NCI-H187 treated with DMSO at 0.1 percent for 48 hours (cell line): ENCODE measurements around the gene CLSTN3.

Source experiments
- DNase-seq: peaks from one replicate; lab custom pipeline; 2025; lab: John Stamatoyannopoulos, UW

Gene CLSTN3

DNA sequence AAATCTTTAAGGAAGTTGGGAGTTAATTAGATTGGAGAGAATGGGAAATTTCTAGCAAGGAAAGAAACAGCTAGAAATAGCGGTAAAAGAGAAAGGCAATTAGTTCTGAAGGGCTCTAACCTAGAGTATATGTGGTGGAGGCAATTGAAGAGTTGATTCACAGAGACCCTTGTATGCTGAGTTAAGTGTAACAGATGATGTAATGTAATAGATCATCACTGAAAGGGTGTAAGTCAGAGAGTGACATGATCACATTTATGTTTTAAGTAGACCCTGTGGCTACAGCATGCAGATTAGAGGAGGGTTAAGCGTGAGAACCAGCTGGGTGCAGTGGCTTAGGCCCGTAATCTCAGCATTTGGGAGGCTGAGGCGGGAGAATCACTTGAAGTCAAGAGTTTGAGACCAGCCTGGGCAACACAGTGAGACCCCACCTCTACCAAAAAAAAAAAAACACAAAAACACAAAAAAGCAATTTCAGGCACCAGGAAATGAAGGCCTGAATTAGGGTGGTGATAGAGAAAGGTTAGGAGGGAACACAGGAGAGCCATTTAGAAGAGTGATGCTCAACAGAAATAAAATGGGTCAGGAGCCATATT is 4.4 kb upstream of the CLSTN3 start:
- no peak for DNase-seq

DNA sequence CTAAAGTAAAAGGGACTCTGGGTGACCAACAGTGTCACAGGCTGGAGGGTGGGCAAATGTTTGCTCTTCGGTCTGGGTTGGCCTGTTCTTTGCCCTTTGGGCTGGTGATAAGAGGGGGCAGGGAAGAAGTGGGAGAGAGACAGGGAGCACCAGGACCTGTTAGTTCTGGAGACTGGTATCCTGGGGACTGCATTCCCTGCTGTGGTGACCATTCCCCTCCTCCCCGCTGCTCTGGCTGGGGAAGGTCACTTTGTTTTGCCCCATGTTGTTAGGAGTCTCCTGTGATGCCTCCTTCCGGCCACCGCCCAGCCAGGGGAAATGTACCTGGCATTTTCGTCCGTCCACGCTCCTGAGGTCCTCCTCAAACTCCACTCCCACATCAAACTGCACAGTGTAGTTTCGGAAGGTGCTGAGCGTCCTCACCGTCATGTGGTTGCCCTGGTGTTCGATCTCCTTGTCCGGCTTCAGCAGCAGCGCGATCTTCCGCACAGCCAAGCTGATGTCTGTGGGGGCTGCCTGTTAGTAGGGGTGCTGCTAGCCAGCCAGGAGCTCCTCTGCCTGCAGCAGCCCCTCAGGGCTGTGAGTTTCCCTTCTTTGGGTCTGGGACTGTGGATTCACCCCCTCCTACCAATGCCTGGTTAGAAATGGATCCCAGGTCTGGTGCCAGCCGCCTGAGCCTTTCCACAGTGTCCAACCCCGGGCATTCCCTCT is 2.1 kb upstream of the CLSTN3 start:
- no peak for DNase-seq

DNA sequence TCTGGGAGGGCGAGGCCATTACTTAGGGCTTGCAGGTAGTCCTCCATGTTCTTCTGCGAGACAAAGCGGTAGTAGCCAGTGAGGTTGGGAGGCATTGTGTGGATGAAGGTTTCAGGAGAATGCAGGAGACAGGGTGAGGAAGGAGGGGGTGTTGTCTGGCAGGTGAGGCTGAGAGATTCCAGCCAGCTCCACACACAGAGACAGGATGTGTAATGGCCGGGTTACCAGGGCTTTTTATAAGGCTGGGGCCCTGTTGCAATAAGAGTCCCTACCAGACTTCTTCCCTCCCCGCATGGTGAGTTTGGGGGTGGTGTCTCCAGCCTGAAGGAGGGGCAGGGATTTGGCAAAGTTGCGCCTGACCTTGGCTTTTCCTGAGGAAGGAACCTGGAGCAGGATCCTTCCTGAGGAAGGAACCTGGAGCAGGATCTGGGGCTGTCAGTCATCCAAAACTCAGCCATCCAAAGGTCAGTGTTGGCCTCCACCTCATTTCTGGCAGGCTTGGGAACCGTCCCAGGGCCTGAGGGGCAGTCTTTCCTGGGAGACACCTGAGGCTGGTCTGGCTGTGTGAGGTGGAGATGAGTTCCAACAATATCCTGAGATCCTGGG is 1.4 kb upstream of the CLSTN3 start, which contains the start of gene RBP5:
Gene RBP5 (minus strand): TSS at position 209 of the 606 bp plus-strand sequence. CDS start 114 bp downstream, at position 95.
- no peak for DNase-seq

DNA sequence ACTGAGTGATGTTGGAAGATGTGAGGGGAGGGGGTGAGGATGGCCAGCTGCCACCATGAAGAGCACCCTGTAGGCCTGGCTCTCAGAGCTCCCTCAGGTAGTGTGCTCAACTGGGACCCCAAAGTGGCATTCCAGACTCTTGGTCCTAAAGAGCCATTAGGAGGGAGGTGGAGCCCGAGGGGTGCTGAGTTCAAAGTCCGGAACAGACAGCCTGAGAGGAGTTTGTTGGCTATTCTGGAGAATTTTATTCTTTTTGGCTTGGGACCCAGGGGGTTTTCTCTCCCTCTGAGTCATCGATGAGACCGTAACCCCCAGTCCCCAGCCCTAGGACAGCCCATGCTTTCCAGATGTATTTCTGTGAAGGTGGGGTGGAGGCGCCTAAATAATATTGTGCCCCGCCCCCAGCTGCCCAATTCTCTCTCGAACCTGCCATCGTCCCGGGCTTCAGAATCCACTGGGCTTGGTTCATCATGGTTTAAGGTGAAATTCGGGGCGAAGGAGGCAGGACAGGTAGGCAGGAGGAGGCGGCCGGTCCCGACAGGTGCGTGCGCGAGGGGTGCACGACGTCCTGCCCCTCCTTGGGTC is 792 bp upstream of the CLSTN3 start:
- no peak for DNase-seq

DNA sequence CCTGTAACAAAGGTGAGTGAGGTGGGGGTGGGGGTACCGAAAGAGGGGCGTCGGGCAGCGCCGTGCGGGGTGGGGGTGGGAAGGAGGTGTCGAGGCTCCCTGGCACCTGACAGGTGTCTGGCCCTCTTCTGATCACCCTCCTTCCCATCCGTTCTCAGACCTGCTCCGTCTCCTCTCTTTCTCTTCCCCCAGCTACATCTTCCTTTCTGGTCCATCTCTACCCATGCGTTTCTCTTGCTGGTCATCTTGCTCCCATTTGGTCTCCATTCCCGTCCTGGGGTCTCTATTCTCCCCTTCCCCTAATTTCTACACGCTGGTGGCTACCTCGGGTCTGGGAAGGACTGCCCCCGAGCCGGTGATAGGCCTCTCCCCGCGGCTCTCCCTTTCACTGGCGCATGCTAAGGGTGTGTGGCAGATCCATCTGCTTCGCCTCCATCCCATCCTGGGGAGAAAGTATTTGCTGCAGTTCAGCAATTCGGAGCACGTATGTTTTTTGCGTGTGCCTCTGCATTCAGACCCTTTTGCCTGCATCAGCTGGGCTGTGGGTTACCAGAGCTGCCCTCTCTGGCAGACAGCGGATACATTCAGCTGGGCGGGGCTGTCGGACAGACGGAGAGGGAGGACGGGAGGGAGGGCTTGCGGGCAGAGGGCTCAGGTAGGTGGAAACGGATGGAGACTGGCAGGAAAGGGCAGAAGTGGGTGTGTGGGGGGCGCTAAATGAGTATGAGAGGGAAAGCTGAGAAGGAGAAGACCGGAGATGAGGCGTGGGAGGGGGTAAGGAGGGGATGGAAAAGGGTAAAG is 730 bp downstream of the CLSTN3 start:
- no peak for DNase-seq

DNA sequence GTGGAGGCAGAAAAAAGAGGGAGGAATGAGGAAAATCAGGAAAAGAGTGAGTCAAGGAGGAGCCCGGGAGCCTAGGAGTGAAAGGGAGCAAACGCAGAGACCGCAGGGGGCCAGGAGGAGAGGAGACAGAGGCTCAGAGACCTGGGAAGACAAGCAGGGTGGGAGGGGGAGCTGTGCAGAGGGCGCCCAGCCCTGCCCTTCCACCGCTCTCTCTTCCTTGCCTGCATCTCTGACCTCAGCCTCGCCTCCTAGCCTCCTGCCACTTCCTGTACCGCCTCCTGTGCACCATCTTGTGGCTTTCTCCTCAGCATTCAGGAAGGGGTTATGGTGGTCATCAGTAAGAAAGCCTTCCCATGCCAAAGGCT is 1.3 kb downstream of the CLSTN3 start:
- DNase-seq: no peak

DNA sequence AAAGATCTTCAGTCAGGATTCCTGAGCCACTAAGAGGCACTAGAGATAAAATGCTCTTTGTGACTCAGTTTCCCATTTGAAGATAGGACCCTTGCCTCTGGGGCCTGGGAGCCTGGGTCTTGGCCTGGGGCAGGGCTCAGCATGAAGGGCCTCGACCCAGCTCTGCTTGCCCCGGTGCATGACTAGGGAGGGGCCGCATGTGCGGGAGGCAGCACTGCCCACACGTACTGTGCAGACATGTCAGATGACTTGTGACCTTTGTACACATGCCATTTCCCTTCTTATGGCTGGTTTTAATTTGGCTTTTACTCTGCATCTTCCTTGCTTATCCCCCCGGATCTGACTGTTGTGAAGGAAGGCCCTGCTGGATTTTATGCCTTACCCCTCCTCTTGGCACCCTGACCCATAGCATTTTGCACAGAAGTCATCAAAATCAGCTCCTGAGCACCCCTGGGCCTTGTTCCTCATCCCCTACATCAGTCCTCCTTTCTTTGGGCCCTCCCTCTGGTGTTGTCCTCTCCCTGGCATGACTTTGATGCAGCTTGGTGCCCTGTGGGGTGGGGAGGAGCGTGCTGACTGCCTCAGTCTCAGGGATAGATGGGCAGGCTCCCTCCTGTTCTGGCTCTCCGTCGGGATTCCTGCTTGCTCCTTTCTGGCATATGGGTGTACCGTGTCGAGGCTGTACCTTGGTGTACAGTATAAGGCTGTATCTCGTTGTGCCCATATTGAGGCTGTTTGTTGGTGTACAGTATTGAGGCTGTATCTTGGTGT is 4.4 kb downstream of the CLSTN3 start:
- DNase-seq: no peak

DNA sequence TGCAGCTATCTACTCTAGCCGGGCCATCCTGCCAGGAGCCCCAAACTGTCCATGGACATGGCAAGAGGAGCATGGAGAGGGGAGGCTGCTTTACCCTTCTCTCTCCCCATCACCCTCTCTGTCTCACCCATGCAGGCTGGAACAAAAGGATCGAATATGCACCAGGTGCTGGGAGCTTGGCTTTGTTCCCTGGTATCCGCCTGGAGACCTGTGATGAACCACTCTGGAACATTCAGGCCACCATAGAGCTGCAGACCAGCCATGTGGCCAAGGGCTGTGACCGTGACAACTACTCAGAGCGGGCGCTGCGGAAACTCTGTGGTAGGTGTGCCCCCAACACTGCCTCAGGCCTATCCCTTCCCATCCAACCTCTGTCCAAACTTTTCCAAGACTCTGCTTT is 5.9 kb downstream of the CLSTN3 start:
- DNase-seq: no peak

DNA sequence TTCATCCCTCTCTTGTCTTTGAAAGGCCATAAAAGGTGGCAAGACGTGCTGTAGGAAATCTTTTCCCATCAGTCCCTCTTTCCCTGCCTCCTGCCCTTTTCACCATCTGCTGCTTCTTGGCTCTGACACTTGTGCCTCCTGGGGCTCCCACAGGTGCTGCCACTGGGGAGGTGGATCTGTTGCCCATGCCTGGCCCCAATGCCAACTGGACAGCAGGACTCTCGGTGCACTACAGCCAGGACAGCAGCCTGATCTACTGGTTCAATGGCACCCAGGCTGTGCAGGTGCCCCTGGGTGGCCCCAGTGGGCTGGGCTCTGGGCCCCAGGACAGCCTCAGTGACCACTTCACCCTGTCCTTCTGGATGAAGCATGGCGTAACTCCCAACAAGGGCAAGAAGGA is 6.5 kb downstream of the CLSTN3 start:
- DNase-seq: no peak

DNA sequence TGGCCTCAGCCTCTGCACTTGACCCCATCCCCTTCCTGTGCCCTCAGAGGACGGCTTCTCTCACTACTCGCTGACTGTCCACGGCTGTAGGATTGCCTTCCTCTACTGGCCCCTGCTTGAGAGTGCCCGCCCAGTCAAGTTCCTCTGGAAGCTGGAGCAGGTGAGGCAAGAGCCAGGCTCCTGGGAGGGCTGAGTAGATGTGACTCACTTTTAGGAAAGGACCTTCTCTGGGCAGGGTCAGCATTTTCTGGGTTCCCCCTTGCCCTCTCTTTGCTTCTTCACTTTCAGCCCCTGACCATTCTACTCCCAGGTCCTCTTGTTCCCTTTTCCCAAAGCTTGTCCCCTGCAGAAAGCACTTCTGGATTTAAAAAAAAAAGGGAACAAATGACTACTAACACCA is 7.7 kb downstream of the CLSTN3 start:
- no peak for DNase-seq

DNA sequence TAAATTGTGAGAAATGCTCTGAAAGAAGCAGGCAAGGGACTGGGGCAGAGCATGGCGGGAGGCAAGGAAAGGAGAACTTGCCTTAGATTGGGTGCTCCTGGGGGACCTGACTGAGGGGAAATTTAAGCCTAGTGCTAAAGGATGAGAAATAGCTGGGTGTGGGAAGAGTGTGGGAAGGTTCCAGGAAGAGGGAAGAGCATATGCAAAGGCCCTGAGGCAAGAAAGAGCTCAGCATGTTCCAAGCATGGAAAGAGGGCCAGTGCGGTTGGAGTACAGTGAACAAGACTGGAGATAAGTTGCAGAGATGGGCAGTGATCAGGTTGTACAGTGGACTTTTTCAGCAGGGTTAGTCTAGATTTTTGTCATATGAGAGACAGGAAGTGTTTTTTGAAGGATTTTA is 9.0 kb downstream of the CLSTN3 start:
- no peak for DNase-seq

DNA sequence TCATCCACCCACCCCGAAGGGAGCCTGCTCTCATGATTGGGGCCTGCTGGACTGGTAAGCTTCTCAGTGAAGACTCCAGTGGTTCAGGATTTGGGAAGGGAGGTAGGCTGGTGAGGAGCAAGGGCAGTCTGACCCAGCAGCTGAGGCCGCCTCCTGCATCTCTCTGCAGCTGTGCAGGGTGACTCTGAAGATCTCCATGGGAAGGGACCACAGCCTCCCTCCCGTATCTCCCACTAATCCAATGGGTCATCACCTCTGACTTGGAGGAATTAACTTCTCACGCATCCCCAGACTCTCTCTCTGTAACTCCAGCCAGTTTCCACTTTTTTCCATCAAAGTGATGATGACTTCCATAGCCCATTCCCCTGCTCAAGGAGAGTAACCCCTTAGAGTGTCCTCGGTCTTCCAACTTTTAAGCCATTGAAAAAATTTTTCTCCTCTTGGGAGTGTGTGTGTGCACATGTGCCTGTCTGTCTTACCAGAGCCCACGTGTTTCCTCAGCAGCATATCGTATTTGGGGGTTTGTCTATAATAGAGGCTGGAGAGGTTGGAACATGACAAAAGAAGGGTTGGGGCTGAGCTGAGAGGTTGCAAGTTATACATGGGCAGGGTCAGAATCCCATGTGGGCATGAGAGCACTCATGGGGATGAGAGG is 11.3 kb downstream of the CLSTN3 start:
- DNase-seq: no peak

DNA sequence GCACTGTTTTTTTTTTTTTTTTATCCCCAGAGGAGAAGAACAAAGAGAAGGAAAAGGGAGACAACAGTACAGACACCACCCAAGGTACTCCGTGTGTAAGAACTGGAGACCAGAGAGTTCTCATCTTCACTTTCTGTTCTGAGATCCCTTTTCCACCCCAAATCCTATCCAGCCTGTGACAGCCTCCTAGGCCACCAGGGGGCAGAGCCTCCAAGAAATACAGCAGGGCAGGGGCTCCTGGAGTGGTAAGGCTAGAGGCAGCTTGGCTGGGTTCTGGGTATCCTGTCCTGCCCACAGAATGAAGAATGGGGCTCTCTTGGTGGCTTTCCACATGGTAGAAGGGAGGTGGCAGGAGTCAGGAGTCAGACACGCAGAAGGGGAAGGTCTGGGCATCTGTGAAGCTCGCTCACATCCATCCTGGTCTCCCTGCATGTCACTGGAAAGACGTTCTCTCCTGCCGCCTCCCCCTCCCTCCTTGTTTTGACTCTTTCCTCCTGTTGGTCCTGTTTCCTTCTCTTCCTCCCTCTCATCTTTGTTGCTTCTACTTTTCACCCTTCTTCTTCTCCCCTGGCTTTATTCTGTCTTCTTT is 12.0 kb downstream of the CLSTN3 start:
- DNase-seq: no peak

DNA sequence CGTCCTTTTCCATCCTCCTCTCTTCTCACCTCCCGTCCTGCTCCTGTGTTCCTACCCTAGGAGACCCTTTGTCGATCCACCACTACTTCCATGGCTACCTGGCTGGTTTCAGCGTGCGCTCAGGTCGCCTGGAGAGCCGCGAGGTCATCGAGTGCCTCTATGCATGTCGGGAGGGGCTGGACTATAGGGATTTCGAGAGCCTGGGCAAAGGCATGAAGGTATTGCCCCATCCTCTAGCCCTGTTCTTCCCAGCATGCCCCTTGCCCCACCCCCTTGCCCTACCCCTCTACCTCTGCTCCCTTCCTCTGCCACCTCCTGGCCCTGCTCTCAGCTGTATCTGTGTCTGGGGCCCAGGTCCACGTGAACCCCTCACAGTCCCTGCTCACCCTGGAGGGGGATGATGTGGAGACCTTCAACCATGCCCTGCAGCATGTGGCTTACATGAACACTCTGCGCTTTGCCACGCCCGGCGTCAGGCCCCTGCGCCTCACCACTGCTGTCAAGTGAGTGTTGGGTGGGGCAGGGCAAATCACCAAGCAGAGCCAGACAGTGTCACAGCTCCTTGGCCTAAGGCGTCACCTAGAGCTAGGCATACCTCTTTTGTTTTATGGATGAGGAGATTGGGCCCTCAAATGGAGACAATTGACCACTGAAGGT is 12.8 kb downstream of the CLSTN3 start:
- no peak for DNase-seq

DNA sequence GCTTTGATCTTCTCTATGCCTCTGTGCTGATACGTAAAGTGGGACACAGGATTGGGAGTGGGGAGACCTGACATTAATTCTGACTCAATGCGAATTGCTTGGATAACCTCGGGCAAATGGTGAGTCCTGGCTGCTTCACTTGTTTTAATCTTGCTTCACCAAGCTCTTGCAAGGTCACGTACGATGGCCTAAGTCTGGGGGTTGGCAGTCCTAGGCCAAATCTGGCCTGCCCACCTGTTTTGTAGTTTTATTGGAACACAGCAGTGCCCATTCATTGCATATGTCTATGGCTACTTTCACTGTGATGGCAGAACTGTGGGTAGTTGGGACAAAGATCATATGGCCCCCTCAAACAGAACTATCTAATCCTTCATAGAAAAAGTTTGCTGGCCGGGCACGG is 13.4 kb downstream of the CLSTN3 start:
- DNase-seq: no peak

DNA sequence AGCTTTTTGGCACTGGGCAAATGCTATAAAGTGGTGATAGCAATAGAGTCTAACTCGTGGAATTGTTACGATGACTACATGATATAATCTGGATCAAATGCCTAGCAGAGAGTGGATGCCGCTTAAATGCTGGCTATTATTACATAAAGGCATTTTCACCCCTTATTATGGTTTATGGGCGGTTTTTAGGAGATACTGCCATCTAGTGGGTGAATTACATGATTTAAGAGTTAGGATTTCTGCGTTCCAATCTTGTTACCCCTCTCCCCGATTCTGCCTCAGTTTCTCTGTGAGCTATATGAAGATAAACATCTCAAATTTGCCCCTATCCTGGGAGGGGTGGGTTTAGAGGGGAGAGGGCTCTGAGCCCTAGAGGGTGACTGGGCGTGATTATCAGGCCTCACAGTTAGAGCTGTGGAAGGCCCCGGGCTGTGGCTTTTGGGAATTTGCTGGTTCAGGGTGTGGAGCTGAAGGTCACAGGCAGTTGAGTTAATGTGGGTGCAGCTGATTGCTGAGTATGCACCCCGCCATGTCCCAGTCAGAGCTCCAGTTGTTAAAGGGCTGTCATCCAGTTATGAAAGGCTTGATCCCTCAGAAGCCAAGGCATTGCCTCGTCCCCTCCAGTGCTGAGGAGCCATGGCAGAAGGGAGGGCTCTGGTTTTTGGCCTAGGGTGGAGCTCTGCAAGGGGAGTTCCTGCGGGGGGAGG is 14.4 kb downstream of the CLSTN3 start:
- no peak for DNase-seq

DNA sequence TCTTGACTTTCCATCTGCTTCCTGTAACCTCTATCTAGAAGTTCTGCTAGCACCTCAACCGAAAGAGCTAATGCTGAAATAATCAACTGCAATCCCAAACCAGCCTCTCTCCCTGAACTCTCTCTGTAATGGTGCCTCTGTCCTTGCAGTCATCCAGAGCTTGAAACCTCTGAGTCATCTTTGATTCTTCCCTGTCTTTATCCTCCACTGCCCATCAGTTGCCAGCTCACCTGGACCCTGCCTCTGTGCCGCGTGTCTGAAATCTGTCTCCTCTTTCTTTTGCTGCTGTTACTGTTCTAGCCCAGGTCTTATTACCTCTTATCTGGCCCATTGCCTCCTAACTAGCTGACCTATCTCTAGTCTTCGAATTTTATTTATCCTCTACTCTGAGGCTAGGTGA is 15.5 kb downstream of the CLSTN3 start:
- no peak for DNase-seq

DNA sequence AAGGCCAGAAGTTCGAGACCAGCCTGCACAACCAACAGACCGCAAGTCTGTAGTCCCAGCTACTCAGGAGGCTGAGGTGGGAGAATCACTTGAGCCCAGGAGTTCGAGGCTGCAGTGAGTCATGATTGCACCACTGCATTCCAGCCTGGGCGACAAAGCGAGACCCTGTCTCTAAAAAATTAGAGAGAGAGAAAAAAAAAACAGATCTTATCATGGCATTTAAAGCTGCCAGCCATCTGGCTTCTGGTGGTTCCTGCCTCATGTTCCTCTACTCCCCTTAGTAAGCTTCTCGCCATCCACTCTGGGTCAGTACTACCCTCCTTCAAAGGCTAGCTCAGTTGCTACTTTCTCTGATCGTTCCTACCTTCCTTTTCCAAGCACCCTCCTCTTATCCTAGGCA is 16.1 kb downstream of the CLSTN3 start:
- no peak for DNase-seq

DNA sequence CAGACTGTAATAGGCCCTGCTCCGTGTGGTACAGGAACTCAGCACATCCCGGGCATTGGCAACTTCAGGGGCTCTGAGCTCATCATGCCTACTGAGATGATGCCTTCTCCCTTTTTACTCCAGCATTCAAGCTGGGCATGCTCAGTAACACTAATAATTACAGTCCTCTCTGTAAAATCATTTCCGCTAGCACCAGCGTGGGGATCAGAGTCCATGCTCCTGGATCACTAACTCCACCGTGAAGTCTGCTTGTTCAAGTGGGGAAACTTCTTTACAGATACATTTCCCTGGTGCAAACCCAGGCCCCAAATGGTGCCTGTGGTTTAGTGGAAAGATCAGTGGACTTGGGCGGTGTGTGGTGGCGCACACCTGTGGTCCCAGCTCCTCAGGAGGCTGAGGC is 16.7 kb downstream of the CLSTN3 start:
- no peak for DNase-seq

DNA sequence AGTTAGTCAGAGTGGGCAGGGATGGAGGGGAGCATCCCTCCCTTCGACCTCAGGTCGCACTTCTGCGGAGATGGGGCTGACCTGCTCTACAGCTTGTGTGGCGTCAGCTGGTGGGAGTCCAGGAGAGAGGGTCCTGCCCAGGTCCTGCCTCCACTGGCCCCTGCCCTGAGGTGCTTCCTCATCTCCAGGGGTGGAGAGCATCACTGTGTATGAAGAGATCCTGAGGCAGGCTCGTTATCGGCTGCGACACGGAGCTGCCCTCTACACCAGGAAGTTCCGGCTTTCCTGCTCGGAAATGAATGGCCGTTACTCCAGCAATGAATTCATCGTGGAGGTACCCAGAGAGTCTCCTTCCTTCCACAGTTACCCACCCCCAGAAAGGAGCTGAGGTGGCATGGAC is 20.2 kb downstream of the CLSTN3 start:
- no peak for DNase-seq
